ACC112 (cell line): ENCODE measurements around the gene RAPGEF1.

Source experiments
- H2AFZ ChIP-seq: fragments of 200-600 bp; sonication (generic); one replicate; pipeline ENCODE4 v1.6.0; 2017; ENCODE audit warnings: antibody characterized with exemption, low read length; ENCODE audit not compliant: unreplicated experiment
- H3K27ac ChIP-seq: fragments of 200-600 bp; sonication (generic); 2 replicates; pipeline ENCODE4 v1.5.1; 2014; ENCODE audit warnings: low read depth, mild to moderate bottlenecking, antibody characterized with exemption, low read length, moderate library complexity
- H3K27me3 ChIP-seq: fragments of 200-600 bp; sonication (generic); 2 replicates; pipeline ENCODE4 v1.6.1; 2014; ENCODE audit warnings: mild to moderate bottlenecking, antibody characterized with exemption, low read length, moderate library complexity, mixed read lengths; ENCODE audit not compliant: insufficient read depth
- H3K36me3 ChIP-seq: fragments of 200-600 bp; sonication (generic); 2 replicates; pipeline ENCODE4 v1.6.1; 2016; ENCODE audit warnings: mild to moderate bottlenecking, antibody characterized with exemption, low read length, moderate library complexity, mixed read lengths; ENCODE audit not compliant: insufficient read depth
- H3K4me1 ChIP-seq: fragments of 200-600 bp; sonication (generic); one replicate; pipeline ENCODE4 v1.6.1; 2016; ENCODE audit warnings: low read length, mixed read lengths; ENCODE audit not compliant: insufficient read depth, unreplicated experiment, control insufficient read depth
- H3K4me3 ChIP-seq: fragments of 200-600 bp; sonication (generic); 2 replicates; pipeline ENCODE4 v1.5.1; 2014; ENCODE audit warnings: mild to moderate bottlenecking, low read depth, low read length
- H3K79me2 ChIP-seq: fragments of 200-600 bp; sonication (generic); one replicate; pipeline ENCODE4 v1.6.0; 2016; ENCODE audit warnings: low read length; ENCODE audit not compliant: control insufficient read depth, unreplicated experiment, insufficient read depth

The RAPGEF1 gene

DNA sequence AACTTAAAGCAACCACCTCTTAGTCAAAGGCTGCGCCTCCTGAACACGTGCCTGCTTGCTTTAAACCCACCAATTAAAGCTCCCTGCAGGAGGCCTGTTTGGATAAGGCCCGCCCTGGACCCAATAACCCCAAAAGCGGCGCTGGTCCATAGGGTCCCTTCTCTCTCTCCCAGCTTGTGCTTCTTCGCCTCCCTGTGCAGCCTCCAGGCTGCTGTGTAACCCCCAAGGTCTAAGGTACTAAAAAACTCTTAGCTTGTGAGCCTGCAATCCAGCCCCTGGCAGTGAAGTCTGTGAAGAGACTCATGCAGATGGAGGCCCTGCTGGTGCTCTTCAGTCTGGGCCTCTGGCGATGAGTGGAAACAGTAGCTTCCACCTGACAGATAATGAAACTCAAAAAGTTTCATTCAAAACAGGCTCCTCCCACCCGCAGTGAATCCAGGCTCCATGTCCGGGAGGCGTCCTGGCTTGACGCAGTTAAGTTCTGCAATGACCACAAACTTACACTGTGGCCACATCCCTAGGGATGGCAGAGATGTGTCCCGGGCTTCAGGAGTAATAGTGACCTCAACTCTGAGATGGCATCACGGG, 97.3 kb downstream of the RAPGEF1 start:
- H3K4me1 ChIP-seq: peaks cover 9% of the 10 kb centered on the region
- no peaks in the 10 kb centered on the region for H3K79me2 ChIP-seq
- H3K27ac ChIP-seq: no peak overlapping the region

DNA sequence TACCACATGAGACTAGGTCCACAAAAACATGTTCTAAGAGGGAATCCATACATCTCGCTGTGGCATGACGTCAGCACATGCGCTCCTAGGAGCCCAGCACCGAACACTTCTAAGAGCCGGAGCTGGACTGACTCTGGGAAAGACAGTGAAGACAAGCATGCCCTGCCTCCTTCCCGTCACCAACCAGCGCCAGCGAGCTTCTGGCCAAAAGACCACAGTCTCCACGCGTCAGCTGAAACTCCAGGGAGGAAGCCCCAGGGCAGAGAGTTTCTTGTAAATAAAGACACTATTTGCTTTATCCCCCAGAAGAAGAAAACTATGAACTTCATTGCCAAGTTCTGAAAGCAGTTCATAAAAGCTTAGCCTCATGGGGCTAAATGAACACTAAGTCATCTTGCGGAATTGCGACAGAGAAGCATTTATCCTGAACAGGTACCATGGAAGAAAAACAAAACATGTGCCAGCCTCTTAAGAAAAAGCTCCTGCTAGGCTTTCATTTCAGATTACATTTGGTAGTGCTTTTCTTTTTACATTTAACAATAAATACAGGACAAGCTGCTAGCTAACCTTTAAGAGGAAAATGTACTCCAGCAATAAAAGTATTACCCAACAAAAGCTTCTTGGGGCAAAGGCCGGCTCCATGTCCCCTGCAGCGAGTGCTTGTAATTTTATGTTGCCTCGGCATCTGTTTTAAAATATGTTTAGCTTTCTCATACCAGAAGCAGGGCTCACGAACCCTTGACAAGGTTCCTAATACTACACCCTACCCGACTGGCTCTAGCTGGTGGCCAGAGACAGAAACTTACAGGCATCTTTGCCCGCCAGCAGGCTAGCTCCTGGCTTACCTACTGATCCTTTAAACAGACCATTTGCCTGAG, 98.0 kb downstream of the RAPGEF1 start:
- H2AFZ ChIP-seq: no peak overlapping the region
- H3K36me3 ChIP-seq: no peaks in the 10 kb centered on the region
- peaks cover 9% of the 10 kb centered on the region for H3K4me1 ChIP-seq
- no peaks in the 10 kb centered on the region for H3K27me3 ChIP-seq
- no peak overlapping the region for H3K4me3 ChIP-seq
- H3K27ac ChIP-seq: no peak overlapping the region
- no peaks in the 10 kb centered on the region for H3K79me2 ChIP-seq

More for the DNA sequence above, 97.3 kb downstream of the RAPGEF1 start:
- no peak overlapping the region for H3K4me3 ChIP-seq
- no peak overlapping the region for H2AFZ ChIP-seq
- H3K36me3 ChIP-seq: no peaks in the 10 kb centered on the region
- no peaks in the 10 kb centered on the region for H3K27me3 ChIP-seq

GRCh38 chr9:131640438-131641137, 99.3 kb downstream of the RAPGEF1 start:
- Histone ChIP-seq H3K27me3 (no peaks in the 10 kb centered on the region), H3K4me1 (peaks cover 20% of the 10 kb centered on the region), H3K36me3 (no peaks in the 10 kb centered on the region), H3K27ac (no peak overlapping the region), H3K79me2 (no peaks in the 10 kb centered on the region), H2AFZ (no peak overlapping the region), H3K4me3 (no peak overlapping the region)

GRCh38 chr9:131639769-131640437, 100.0 kb downstream of the RAPGEF1 start:
- no peaks in the 10 kb centered on the region for H3K79me2 ChIP-seq
- H2AFZ ChIP-seq: no peak overlapping the region
- H3K36me3 ChIP-seq: no peaks in the 10 kb centered on the region
- no peaks in the 10 kb centered on the region for H3K27me3 ChIP-seq
- H3K4me1 ChIP-seq: peaks cover 20% of the 10 kb centered on the region
- H3K4me3 ChIP-seq: no peak overlapping the region
- no peak overlapping the region for H3K27ac ChIP-seq

GRCh38 chr9:131636593-131636992, 103.3 kb downstream of the RAPGEF1 start:
- Histone ChIP-seq H3K4me1 (peaks cover 21% of the 10 kb centered on the region), H3K36me3 (no peaks in the 10 kb centered on the region), H3K27me3 (no peaks in the 10 kb centered on the region), H2AFZ (no peak overlapping the region), H3K79me2 (no peaks in the 10 kb centered on the region), H3K4me3 (no peak overlapping the region), H3K27ac (peak overlapping the region; percentile 58; the same call in 1 of the 2 replicates)

DNA sequence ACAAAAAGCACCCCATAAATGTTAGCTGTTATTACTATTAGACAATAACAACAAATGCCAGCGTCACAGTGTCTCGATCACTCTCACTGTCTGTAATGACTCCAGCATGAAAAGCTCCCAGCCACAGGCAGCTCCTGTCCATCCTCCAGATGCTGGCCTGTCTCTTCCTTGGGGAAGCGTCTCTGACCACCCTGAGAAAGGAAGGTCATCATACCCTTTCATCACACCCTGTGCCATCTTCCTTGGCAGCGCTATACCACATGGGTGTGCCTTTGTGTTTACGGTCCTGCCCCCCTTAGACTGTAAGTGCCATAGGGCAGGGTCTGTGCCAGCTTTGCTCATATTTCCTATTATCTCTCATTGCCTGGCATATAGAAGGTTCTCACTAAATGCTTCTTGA, 104.0 kb downstream of the RAPGEF1 start:
- Histone ChIP-seq H3K4me3 (no peak overlapping the region), H3K27me3 (no peaks in the 10 kb centered on the region), H3K36me3 (no peaks in the 10 kb centered on the region), H2AFZ (no peak overlapping the region), H3K27ac (peak overlapping the region; percentile 58), H3K79me2 (no peaks in the 10 kb centered on the region), H3K4me1 (peaks cover 21% of the 10 kb centered on the region)

DNA sequence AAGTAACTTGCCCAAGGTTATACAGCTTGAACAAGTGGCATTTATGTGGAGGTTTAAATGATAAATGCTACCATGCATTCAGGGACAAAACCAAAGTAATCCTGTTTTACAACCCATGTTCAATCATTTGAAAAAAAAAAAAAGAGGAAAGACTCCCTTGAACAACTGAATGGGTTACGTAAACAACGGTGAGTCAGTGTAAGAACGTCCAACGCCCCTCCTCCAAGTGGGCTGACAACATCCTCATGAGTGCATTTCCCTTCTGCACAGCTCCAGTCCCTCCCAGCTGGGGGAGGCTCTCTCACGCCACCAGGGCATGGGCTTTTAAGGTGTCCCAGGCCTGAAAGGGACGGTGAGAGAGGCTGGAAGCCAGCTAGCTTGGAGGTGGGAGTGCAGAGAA, 104.6 kb downstream of the RAPGEF1 start:
- H3K4me3 ChIP-seq: no peak overlapping the region
- H3K36me3 ChIP-seq: no peaks in the 10 kb centered on the region
- H2AFZ ChIP-seq: no peak overlapping the region
- H3K4me1 ChIP-seq: peaks cover 21% of the 10 kb centered on the region
- H3K27ac ChIP-seq: peak overlapping the region; percentile 79
- no peaks in the 10 kb centered on the region for H3K79me2 ChIP-seq
- H3K27me3 ChIP-seq: no peaks in the 10 kb centered on the region

GRCh38 chr9:131633491-131634031, 106.3 kb downstream of the RAPGEF1 start:
- no peak overlapping the region for H2AFZ ChIP-seq
- peaks cover 21% of the 10 kb centered on the region for H3K4me1 ChIP-seq
- no peaks in the 10 kb centered on the region for H3K79me2 ChIP-seq
- H3K36me3 ChIP-seq: no peaks in the 10 kb centered on the region
- H3K27me3 ChIP-seq: no peaks in the 10 kb centered on the region
- H3K4me3 ChIP-seq: no peak overlapping the region
- no peak overlapping the region for H3K27ac ChIP-seq

- peaks cover 18% of the 10 kb centered on the region for H3K4me1 ChIP-seq
Measured at GRCh38 chr9:131631306-131631705, 108.6 kb downstream of the RAPGEF1 start.

DNA sequence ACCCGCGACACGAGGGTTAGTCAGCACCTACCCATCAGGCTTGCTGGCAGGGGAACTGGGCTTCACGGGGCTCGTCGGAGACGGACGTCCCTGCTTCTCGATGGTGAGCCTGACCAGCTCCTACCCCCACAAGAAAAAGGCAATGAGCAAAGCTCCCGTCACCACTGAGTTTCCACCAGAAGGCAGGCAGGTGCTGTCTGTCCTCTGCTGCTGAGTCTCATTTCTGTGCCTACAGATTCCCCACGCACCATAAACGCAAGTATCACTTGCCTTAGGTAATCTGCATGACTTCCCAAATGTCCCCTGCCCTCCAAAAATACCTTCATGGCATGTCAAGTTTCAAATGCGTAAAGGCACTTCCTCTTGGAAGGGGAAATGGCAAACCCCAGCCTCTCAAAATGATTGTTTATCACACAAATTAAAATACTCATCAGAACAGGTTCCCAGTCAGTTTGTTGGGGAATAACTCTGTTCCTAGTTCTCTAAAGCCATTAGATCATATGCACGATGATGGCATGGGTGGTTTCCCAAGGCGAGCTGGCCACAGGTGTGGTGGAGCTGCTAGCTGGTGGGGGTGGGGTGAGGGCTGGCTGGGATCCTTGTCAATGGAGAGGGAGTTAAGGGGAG, 109.6 kb downstream of the RAPGEF1 start:
- Histone ChIP-seq H3K27ac (no peak overlapping the region), H3K36me3 (no peaks in the 10 kb centered on the region), H3K4me3 (no peak overlapping the region), H3K79me2 (no peaks in the 10 kb centered on the region), H3K27me3 (no peaks in the 10 kb centered on the region), H3K4me1 (peaks cover 8% of the 10 kb centered on the region), H2AFZ (no peak overlapping the region)

More at GRCh38 chr9:131631306-131631705, 108.6 kb downstream of the RAPGEF1 start:
- H3K27me3 ChIP-seq: no peaks in the 10 kb centered on the region
- H3K79me2 ChIP-seq: no peaks in the 10 kb centered on the region
- H3K36me3 ChIP-seq: no peaks in the 10 kb centered on the region
- H3K27ac ChIP-seq: no peak overlapping the region
- H3K4me3 ChIP-seq: no peak overlapping the region
- H2AFZ ChIP-seq: no peak overlapping the region
